ENCODE results near the gene KCNJ10.
A peak's percentile ranks its signal among the peaks of the same experiment; 100 is the strongest.

- TF ChIP-seq CTCF (conservative IDR thresholded peaks at IDR 0.05 in 1 of 2, IDR thresholded peaks at IDR 0.05 in 1 of 2; ENCODE audit: extremely low read depth in 1 of 2, insufficient read depth in 1 of 2, low read depth in 1 of 2, low read length in 2 of 2) (peak; percentile 44 to 51), EZH2 (IDR thresholded peaks at IDR 0.05; ENCODE audit: borderline replicate concordance, low read length) (no peak)
Measured at GRCh38 chr1:160108888-160109662, 39.1 kb upstream of the KCNJ10 start.
